Measurements from ENCODE around the gene SSPN.

The SSPN gene

GRCh38 chr12:26195250-26195640 lies at the start of gene SSPN:
Gene SSPN, plus strand, starts transcription at chr12:26195573. Its CDS starts 100 bp downstream, at chr12:26195673.
- no peak for FAIRE-seq

GRCh38 chr12:26148291-26148690 lies 47.1 kb upstream of the SSPN start:
- FAIRE-seq: no peak

- FAIRE-seq: no peak
Observed at GRCh38 chr12:26149968-26150500, 45.3 kb upstream of the SSPN start.

- no peak for FAIRE-seq
Observed at GRCh38 chr12:26150736-26151450, 44.5 kb upstream of the SSPN start.

- FAIRE-seq: no peak
Observed at GRCh38 chr12:26152507-26153102, 42.8 kb upstream of the SSPN start.

- FAIRE-seq: no peak
Observed at GRCh38 chr12:26153421-26154154, 41.8 kb upstream of the SSPN start.

- FAIRE-seq: no peak
Observed at GRCh38 chr12:26156201-26156871, 39.0 kb upstream of the SSPN start.

- FAIRE-seq: no peak
Observed at GRCh38 chr12:26157001-26157400, 38.4 kb upstream of the SSPN start.

GRCh38 chr12:26158078-26158764 lies 37.2 kb upstream of the SSPN start:
- no peak for FAIRE-seq

GRCh38 chr12:26162174-26162573 lies 33.2 kb upstream of the SSPN start:
- no peak for FAIRE-seq

- no peak for FAIRE-seq
Observed at GRCh38 chr12:26162905-26163304, 32.5 kb upstream of the SSPN start.

- no peak for FAIRE-seq
Observed at GRCh38 chr12:26164118-26164517, 31.3 kb upstream of the SSPN start.

- no peak for FAIRE-seq
Observed at GRCh38 chr12:26172013-26172412, 23.4 kb upstream of the SSPN start.

GRCh38 chr12:26172539-26172938 lies 22.8 kb upstream of the SSPN start:
- FAIRE-seq: no peak

- FAIRE-seq: no peak
Observed at GRCh38 chr12:26172946-26173552, 22.3 kb upstream of the SSPN start.

- FAIRE-seq: no peak
Observed at GRCh38 chr12:26176725-26177124, 18.6 kb upstream of the SSPN start.

- no peak for FAIRE-seq
Observed at GRCh38 chr12:26177283-26177682, 18.1 kb upstream of the SSPN start.

GRCh38 chr12:26179826-26180225 lies 15.5 kb upstream of the SSPN start:
- FAIRE-seq: no peak

- FAIRE-seq: no peak
Observed at GRCh38 chr12:26182377-26182776, 13.0 kb upstream of the SSPN start.

GRCh38 chr12:26185532-26186320 lies 9.6 kb upstream of the SSPN start:
- no peak for FAIRE-seq
